ENCODE data around the gene TMEM115. TPM values are rescaled to one million over a fixed set of nuclear protein-coding genes. Genes with fewer than 3 reads are reported as not detected.

The TMEM115 gene
- total RNA-seq, 1 experiment from 2014 or later, result 17.3 TPM

- Histone ChIP-seq H3K9me3 (ENCODE audit: low read depth, low read length, poor library complexity, severe bottlenecking) (no peaks in the 10 kb centered on the region), H3K4me1 (ENCODE audit: insufficient read depth, low read length, poor library complexity, severe bottlenecking) (peaks cover 6% of the 10 kb centered on the region), H3K27me3 (replicated peaks; ENCODE audit: insufficient read depth, low read depth, low read length, poor library complexity) (no peaks in the 10 kb centered on the region), H3K27ac (ENCODE audit: low read depth, low read length, poor library complexity, severe bottlenecking) (no peak overlapping the region), H3K4me3 (ENCODE audit: low read depth, low read length, poor library complexity, severe bottlenecking) (no peak overlapping the region), H3K36me3 (ENCODE audit: insufficient read depth, low read length, poor library complexity, severe bottlenecking) (no peaks in the 10 kb centered on the region)
- POLR2A ChIA-PET (ENCODE audit: low non-redundant PET), result no interaction called here
- DNase-seq (ENCODE audit: low spot score), result no peak
- intact Hi-C loops (cut with micrococcal nuclease; ENCODE audit: unreplicated experiment), result no loop called here
- BruUV-seq (replicated peaks), result no TSS peak
- TF ChIP-seq CTCF (conservative IDR thresholded peaks at IDR 0.05; ENCODE audit: low read depth, low read length), result no peak
- TF ChIP-seq EZH2 (IDR thresholded peaks at IDR 0.05; ENCODE audit: borderline replicate concordance, low read depth, low read length, poor library complexity, severe bottlenecking), result no peak
- CTCF ChIA-PET, result no interaction called here
These were observed 16.3 kb downstream of the TMEM115 start for GRCh38 chr3:50342813-50343633.

- no peak for DNase-seq (ENCODE audit: low spot score)
- Histone ChIP-seq H3K9me3 (ENCODE audit: low read depth, low read length, poor library complexity, severe bottlenecking) (no peaks in the 10 kb centered on the region), H3K36me3 (ENCODE audit: insufficient read depth, low read length, poor library complexity, severe bottlenecking) (no peaks in the 10 kb centered on the region), H3K4me1 (ENCODE audit: insufficient read depth, low read length, poor library complexity, severe bottlenecking) (peaks cover 6% of the 10 kb centered on the region), H3K27me3 (replicated peaks; ENCODE audit: insufficient read depth, low read depth, low read length, poor library complexity) (no peaks in the 10 kb centered on the region), H3K27ac (ENCODE audit: low read depth, low read length, poor library complexity, severe bottlenecking) (no peak overlapping the region), H3K4me3 (ENCODE audit: low read depth, low read length, poor library complexity, severe bottlenecking) (no peak overlapping the region)
- POLR2A ChIA-PET (ENCODE audit: low non-redundant PET), result no interaction called here
- CTCF ChIA-PET, result no interaction called here
- intact Hi-C loops (cut with micrococcal nuclease; ENCODE audit: unreplicated experiment), result no loop called here
- no TSS peak for BruUV-seq (replicated peaks)
- no peak for TF ChIP-seq EZH2 (IDR thresholded peaks at IDR 0.05; ENCODE audit: borderline replicate concordance, low read depth, low read length, poor library complexity, severe bottlenecking)
- no peak for TF ChIP-seq CTCF (conservative IDR thresholded peaks at IDR 0.05; ENCODE audit: low read depth, low read length)
These were observed 17.2 kb downstream of the TMEM115 start for GRCh38 chr3:50341996-50342650.

GRCh38 chr3:50341537-50341936, 17.8 kb downstream of the TMEM115 start:
- ChIA-PET CTCF (no interaction called here), POLR2A (ENCODE audit: low non-redundant PET) (no interaction called here)
- TF ChIP-seq CTCF (conservative IDR thresholded peaks at IDR 0.05; ENCODE audit: low read depth, low read length) (no peak), EZH2 (IDR thresholded peaks at IDR 0.05; ENCODE audit: borderline replicate concordance, low read depth, low read length, poor library complexity, severe bottlenecking) (no peak)
- no peaks in the 10 kb centered on the region for H3K9me3 ChIP-seq (ENCODE audit: low read depth, low read length, poor library complexity, severe bottlenecking)
- no peaks in the 10 kb centered on the region for H3K27me3 ChIP-seq (replicated peaks; ENCODE audit: insufficient read depth, low read depth, low read length, poor library complexity)
- no peak overlapping the region for H3K27ac ChIP-seq (ENCODE audit: low read depth, low read length, poor library complexity, severe bottlenecking)
- H3K4me1 ChIP-seq (ENCODE audit: insufficient read depth, low read length, poor library complexity, severe bottlenecking), result peaks cover 6% of the 10 kb centered on the region
- no peaks in the 10 kb centered on the region for H3K36me3 ChIP-seq (ENCODE audit: insufficient read depth, low read length, poor library complexity, severe bottlenecking)
- BruUV-seq (replicated peaks), result no TSS peak
- no peak overlapping the region for H3K4me3 ChIP-seq (ENCODE audit: low read depth, low read length, poor library complexity, severe bottlenecking)
- intact Hi-C loops (cut with micrococcal nuclease; ENCODE audit: unreplicated experiment), result no loop called here
- DNase-seq (ENCODE audit: low spot score), result no peak
